H1 (cell line): ENCODE results near the gene RILP.

Experiments
- CREB1 ChIP-seq: IDR thresholded peaks from 2 replicates; pipeline ENCODE4 v1.6.1; 2012; ENCODE audit warnings: inconsistent platforms
- PHF8 ChIP-seq: fragments of 200-600 bp; sonication (generic); conservative IDR thresholded peaks from 2 replicates; pipeline ENCODE4 v1.7.1; 2012; ENCODE audit warnings: low read depth, mild to moderate bottlenecking, inconsistent platforms, low read length, moderate library complexity
- POLR2A ChIP-seq, 2 experiments: IDR thresholded peaks; 1 replicate in 1 of 2; 2 replicates in 1 of 2; pipeline ENCODE4 v1.6.1; 2011; ENCODE audit warnings: low read depth in 2 of 2, low read length in 2 of 2, mild to moderate bottlenecking in 2 of 2; ENCODE audit errors: control extremely low read depth in 1 of 2
- POLR2AphosphoS5 ChIP-seq: IDR thresholded peaks from 2 replicates; pipeline ENCODE4 v1.6.1; 2011; ENCODE audit warnings: low read depth, low read length
- RFX5 ChIP-seq: IDR thresholded peaks from 2 replicates; pipeline ENCODE4 v1.6.1; 2011; ENCODE audit warnings: low read depth, low read length, improper control_type of control experiment, borderline replicate concordance
- SIN3A ChIP-seq, 2 experiments: IDR thresholded peaks in 1 of 2; conservative IDR thresholded peaks in 1 of 2; 2 replicates each; pipeline ENCODE4 v1.6.1; 2011 to 2012; ENCODE audit warnings: low read length in 2 of 2, improper control_type of control experiment in 1 of 2, low read depth in 1 of 2, mild to moderate bottlenecking in 1 of 2
- ZNF274 ChIP-seq: IDR thresholded peaks from 2 replicates; pipeline ENCODE4 v1.7.0; 2012; ENCODE audit warnings: low read length, borderline replicate concordance; ENCODE audit errors: extremely low read depth
- TF ChIP-seq, protein P1 (sequence below), 3 experiments: IDR thresholded peaks; 1 replicate in 2 of 3; 2 replicates in 1 of 3; pipeline versions ENCODE4 v1.5.1 to v1.6.1; 2011; ENCODE audit warnings: low read length in 3 of 3, mild to moderate bottlenecking in 3 of 3, inconsistent platforms in 2 of 3, low read depth in 1 of 3, moderate library complexity in 1 of 3; ENCODE audit not compliant: insufficient read depth in 1 of 3; ENCODE audit errors: control extremely low read depth in 1 of 3
- TF ChIP-seq, protein P2 (sequence below): fragments of 300-600 bp; sonication (generic); IDR thresholded peaks from 2 replicates; pipeline ENCODE4 v1.7.1; 2012; ENCODE audit warnings: low read length, moderate library complexity, mild to moderate bottlenecking, inconsistent platforms; ENCODE audit not compliant: insufficient replicate concordance
- TF ChIP-seq, protein P3 (sequence below): IDR thresholded peaks from 2 replicates; pipeline ENCODE4 v1.6.1; 2012; ENCODE audit warnings: inconsistent platforms

DNA sequence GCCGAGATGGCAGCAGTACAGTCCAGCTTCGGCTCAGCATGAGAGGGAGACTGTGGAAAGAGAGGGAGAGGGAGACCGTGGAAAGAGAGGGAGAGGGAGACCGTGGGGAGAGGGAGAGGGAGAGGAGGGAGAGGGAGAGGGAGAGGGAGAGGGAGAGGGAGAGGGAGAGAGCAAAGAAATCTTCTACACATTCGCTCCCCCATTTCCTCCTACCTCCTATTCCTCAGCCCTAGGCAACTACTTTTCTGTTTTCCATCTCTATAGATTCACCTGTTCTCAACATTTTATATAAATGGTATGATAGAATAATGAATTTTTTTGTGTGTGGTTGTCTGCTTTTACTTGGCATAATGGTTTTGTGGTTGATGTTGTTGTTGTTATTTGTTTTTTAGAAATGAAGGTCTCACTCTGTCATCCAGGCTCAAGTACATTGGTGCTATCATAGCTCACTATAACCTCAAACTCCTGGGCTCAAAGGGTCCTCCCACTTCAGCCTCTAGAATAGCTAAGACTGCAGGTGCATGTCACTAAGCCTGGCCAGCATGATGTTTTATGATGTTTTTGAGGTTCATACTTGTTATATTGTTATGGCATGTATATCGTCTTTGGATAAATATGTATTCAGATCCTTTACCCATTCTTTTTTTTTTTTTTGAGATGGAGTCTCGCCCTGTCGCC lies 41.0 kb upstream of the RILP start:
- no peak for TF ChIP-seq POLR2A (IDR thresholded peaks at IDR 0.05; ENCODE audit: control extremely low read depth in 1 of 2, low read depth in 2 of 2, low read length in 2 of 2)
- TF ChIP-seq ZNF274: no peak
- TF ChIP-seq, protein P1, sequence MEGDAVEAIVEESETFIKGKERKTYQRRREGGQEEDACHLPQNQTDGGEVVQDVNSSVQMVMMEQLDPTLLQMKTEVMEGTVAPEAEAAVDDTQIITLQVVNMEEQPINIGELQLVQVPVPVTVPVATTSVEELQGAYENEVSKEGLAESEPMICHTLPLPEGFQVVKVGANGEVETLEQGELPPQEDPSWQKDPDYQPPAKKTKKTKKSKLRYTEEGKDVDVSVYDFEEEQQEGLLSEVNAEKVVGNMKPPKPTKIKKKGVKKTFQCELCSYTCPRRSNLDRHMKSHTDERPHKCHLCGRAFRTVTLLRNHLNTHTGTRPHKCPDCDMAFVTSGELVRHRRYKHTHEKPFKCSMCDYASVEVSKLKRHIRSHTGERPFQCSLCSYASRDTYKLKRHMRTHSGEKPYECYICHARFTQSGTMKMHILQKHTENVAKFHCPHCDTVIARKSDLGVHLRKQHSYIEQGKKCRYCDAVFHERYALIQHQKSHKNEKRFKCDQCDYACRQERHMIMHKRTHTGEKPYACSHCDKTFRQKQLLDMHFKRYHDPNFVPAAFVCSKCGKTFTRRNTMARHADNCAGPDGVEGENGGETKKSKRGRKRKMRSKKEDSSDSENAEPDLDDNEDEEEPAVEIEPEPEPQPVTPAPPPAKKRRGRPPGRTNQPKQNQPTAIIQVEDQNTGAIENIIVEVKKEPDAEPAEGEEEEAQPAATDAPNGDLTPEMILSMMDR (IDR thresholded peaks at IDR 0.05; ENCODE audit: control extremely low read depth in 1 of 3, insufficient read depth in 1 of 3, low read depth in 1 of 3, low read length in 3 of 3): no peak
- TF ChIP-seq RFX5: no peak
- TF ChIP-seq, protein P2, sequence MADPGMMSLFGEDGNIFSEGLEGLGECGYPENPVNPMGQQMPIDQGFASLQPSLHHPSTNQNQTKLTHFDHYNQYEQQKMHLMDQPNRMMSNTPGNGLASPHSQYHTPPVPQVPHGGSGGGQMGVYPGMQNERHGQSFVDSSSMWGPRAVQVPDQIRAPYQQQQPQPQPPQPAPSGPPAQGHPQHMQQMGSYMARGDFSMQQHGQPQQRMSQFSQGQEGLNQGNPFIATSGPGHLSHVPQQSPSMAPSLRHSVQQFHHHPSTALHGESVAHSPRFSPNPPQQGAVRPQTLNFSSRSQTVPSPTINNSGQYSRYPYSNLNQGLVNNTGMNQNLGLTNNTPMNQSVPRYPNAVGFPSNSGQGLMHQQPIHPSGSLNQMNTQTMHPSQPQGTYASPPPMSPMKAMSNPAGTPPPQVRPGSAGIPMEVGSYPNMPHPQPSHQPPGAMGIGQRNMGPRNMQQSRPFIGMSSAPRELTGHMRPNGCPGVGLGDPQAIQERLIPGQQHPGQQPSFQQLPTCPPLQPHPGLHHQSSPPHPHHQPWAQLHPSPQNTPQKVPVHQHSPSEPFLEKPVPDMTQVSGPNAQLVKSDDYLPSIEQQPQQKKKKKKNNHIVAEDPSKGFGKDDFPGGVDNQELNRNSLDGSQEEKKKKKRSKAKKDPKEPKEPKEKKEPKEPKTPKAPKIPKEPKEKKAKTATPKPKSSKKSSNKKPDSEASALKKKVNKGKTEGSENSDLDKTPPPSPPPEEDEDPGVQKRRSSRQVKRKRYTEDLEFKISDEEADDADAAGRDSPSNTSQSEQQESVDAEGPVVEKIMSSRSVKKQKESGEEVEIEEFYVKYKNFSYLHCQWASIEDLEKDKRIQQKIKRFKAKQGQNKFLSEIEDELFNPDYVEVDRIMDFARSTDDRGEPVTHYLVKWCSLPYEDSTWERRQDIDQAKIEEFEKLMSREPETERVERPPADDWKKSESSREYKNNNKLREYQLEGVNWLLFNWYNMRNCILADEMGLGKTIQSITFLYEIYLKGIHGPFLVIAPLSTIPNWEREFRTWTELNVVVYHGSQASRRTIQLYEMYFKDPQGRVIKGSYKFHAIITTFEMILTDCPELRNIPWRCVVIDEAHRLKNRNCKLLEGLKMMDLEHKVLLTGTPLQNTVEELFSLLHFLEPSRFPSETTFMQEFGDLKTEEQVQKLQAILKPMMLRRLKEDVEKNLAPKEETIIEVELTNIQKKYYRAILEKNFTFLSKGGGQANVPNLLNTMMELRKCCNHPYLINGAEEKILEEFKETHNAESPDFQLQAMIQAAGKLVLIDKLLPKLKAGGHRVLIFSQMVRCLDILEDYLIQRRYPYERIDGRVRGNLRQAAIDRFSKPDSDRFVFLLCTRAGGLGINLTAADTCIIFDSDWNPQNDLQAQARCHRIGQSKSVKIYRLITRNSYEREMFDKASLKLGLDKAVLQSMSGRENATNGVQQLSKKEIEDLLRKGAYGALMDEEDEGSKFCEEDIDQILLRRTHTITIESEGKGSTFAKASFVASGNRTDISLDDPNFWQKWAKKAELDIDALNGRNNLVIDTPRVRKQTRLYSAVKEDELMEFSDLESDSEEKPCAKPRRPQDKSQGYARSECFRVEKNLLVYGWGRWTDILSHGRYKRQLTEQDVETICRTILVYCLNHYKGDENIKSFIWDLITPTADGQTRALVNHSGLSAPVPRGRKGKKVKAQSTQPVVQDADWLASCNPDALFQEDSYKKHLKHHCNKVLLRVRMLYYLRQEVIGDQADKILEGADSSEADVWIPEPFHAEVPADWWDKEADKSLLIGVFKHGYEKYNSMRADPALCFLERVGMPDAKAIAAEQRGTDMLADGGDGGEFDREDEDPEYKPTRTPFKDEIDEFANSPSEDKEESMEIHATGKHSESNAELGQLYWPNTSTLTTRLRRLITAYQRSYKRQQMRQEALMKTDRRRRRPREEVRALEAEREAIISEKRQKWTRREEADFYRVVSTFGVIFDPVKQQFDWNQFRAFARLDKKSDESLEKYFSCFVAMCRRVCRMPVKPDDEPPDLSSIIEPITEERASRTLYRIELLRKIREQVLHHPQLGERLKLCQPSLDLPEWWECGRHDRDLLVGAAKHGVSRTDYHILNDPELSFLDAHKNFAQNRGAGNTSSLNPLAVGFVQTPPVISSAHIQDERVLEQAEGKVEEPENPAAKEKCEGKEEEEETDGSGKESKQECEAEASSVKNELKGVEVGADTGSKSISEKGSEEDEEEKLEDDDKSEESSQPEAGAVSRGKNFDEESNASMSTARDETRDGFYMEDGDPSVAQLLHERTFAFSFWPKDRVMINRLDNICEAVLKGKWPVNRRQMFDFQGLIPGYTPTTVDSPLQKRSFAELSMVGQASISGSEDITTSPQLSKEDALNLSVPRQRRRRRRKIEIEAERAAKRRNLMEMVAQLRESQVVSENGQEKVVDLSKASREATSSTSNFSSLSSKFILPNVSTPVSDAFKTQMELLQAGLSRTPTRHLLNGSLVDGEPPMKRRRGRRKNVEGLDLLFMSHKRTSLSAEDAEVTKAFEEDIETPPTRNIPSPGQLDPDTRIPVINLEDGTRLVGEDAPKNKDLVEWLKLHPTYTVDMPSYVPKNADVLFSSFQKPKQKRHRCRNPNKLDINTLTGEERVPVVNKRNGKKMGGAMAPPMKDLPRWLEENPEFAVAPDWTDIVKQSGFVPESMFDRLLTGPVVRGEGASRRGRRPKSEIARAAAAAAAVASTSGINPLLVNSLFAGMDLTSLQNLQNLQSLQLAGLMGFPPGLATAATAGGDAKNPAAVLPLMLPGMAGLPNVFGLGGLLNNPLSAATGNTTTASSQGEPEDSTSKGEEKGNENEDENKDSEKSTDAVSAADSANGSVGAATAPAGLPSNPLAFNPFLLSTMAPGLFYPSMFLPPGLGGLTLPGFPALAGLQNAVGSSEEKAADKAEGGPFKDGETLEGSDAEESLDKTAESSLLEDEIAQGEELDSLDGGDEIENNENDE: no peak
- TF ChIP-seq, protein P3, sequence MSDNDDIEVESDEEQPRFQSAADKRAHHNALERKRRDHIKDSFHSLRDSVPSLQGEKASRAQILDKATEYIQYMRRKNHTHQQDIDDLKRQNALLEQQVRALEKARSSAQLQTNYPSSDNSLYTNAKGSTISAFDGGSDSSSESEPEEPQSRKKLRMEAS: no peak
- TF ChIP-seq SIN3A (conservative IDR thresholded peaks at IDR 0.05 in 1 of 2, IDR thresholded peaks at IDR 0.05 in 1 of 2; ENCODE audit: low read depth in 1 of 2, low read length in 2 of 2): no peak
- no peak for TF ChIP-seq POLR2AphosphoS5
- no peak for TF ChIP-seq PHF8
- TF ChIP-seq CREB1: no peak
